Erythroblast (primary cell): ENCODE results near the gene TMEM119.
A peak's percentile ranks its signal among the peaks of the same experiment; 100 is the strongest.

Experiments used
- DNase-seq, 2 experiments: peaks; one replicate each; lab custom pipeline; 2025; lab: John Stamatoyannopoulos, UW
- GATA1 ChIP-seq: IDR thresholded peaks from 2 replicates; pipeline ENCODE4 v1.6.1; 2011; ENCODE audit warnings: low read depth, mild to moderate bottlenecking, control low read depth, low read length, moderate library complexity
- POLR2A ChIP-seq: IDR thresholded peaks from 2 replicates; pipeline ENCODE4 v1.6.1; 2011; ENCODE audit warnings: mild to moderate bottlenecking, low read length

The TMEM119 gene

DNA sequence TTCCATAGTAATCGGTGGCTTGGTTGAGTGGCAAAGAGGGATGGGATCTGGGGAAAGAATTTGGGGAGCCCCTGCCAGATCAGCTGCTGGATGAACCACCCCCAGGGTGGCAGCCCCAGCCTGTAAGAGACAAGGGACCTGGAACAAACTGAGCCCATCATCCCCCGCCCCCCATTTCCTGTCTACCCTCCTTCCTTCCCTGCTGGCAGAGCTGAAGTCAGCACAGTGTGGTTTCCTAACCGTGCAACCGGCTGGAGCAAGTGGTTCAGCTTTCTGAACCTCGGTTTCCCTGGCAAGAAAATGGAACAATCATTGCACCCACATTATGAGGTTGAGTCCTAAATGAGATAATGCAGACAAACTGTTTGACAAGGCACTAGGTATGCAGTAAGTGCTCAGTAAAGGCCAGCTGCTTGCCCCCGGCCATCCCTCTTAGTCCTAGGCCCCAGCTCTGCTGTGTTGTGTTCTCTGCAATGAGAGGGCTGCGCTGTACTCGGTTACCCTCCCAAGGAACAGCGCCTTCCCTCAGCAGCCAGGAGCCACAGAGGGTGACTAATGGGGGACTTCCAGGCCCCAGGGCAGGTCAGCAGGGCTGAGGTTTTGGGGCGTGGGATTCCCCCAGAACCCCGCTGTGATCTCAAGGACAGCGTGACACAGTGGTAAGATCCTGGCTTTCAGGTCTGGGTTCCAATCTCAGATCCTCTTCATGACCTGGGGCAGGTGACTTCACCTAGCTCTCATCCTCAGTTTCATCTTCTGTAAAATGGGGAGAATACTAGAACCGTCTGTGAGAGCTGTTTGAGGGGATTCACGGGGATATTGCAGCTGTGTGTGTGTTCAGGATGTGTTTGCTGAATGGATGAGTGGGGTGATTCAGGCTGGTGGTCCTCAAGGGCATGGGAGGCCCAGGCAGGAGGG, 19.3 kb upstream of the TMEM119 start:
- TF ChIP-seq GATA1 (no peak), POLR2A (no peak)

DNA sequence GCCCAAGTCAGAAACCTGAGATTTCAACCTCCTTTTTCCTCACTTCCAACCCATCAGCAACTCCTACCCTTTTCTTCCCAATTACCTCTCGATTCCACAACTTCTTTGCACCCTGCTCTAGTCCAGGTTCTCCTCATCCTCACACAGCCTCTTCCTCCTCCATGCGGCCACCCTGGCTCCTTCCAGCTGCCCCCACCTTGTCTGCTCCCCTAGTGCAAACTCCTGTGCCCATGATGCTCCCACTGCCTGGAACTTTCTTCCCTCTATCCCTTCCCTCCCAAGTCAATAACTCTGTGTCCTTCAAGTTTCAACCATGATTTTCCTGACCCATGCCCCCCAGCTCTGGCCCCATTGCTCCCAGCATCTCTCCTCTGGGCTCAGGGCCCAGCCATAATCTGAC, 18.5 kb upstream of the TMEM119 start:
- TF ChIP-seq GATA1 (no peak), POLR2A (no peak)

More for the DNA sequence above, 19.3 kb upstream of the TMEM119 start:
- no peak for DNase-seq

DNA sequence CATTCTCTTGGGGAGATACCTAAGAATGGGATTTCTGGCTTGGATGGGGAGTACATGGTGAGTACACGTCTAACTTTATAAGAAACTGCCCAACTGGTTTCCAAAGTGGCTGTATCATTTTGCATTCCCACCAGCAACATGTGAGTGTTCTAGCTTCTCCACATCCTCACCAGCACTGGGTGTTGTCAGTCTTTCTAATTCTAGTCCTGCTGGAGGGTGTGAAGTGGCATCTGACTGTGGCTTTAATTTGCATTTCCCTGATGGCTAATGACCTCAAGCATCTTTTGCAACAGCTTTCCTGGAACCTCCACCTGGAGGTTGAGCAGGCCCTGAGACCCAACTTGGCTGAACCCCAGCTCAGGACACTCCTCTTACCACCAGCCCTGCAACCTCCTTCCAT, 18.0 kb upstream of the TMEM119 start:
- no peak for DNase-seq
- no peak for TF ChIP-seq POLR2A
- TF ChIP-seq GATA1: no peak

More for the DNA sequence above, 18.5 kb upstream of the TMEM119 start:
- DNase-seq: no peak

- DNase-seq: no peak
- TF ChIP-seq GATA1: no peak
- TF ChIP-seq POLR2A: no peak
Measured at GRCh38 chr12:108614639-108615038, 16.8 kb upstream of the TMEM119 start.

DNA sequence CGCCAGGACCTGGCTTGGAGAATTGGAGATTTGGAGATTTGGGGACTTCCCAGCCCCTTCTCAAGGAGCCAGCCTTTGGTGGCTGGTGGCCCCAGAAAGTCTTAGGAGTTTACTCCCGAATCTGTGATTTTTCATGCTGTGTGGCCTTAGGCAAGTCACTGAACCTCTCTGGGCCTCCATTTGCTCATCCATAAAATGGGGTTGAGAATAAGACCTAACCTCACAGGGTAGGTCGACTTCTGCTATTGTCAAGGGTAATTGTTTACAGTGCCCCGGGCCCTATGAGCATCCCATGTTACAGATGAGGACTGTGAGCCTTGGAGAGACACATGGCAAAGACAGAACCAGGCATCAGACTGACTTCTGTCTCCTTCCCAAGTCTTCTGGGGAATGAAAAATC, 16.2 kb upstream of the TMEM119 start:
- no peak for DNase-seq
- TF ChIP-seq GATA1 (no peak), POLR2A (no peak)

GRCh38 chr12:108613548-108613947, 15.7 kb upstream of the TMEM119 start:
- no peak for DNase-seq
- TF ChIP-seq POLR2A: no peak

- TF ChIP-seq POLR2A (no peak), GATA1 (no peak)
- no peak for DNase-seq
Measured at GRCh38 chr12:108612788-108613282, 15.0 kb upstream of the TMEM119 start.

- peak; percentile 61 to 70 for DNase-seq
- no peak for TF ChIP-seq POLR2A
- no peak for TF ChIP-seq GATA1
Measured at GRCh38 chr12:108611884-108612415, 14.1 kb upstream of the TMEM119 start.

- TF ChIP-seq POLR2A (no peak), GATA1 (no peak)
Measured at GRCh38 chr12:108610856-108611605, 13.1 kb upstream of the TMEM119 start.

GRCh38 chr12:108610336-108610815, 12.5 kb upstream of the TMEM119 start:
- no peak for DNase-seq
- TF ChIP-seq GATA1: no peak
- no peak for TF ChIP-seq POLR2A

More at GRCh38 chr12:108610856-108611605, 13.1 kb upstream of the TMEM119 start:
- no peak for DNase-seq

GRCh38 chr12:108609537-108610335, 11.9 kb upstream of the TMEM119 start:
- TF ChIP-seq GATA1 (no peak), POLR2A (no peak)
- no peak for DNase-seq

DNA sequence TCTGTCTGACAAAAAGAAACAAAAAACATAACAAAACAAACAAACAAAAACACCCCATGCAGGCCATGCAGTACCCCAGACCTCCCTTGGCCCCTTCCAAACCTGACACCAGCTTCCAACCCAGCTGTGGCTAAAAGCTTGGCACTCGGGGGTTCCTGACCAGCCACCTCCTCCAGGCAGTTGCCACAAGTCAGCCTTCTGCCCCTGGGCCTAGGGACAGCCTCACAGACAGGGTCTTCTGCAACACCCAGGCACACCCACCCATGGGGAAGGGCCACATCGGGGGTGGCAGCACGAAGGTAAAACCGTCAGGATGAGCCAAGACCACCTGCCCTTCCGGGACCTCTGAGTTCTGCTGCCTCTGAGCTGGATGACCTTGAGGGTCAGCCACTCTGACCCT, 10.7 kb upstream of the TMEM119 start:
- DNase-seq: no peak
- TF ChIP-seq GATA1 (no peak), POLR2A (no peak)

GRCh38 chr12:108607981-108608600, 10.2 kb upstream of the TMEM119 start:
- no peak for TF ChIP-seq POLR2A
- TF ChIP-seq GATA1: no peak
- no peak for DNase-seq
